SU-DHL-6 (cell line): ENCODE data around the gene ERMN.

Experiments
- CTCF ChIP-seq: fragments of 200-600 bp; sonication (generic); IDR thresholded peaks from one replicate; pipeline ENCODE4 v1.5.1; 2017; ENCODE audit warnings: antibody characterized with exemption, mild to moderate bottlenecking, low read length, moderate library complexity; ENCODE audit not compliant: insufficient read depth, poor library complexity, severe bottlenecking
- EZH2phosphoT487 ChIP-seq: fragments of 200-600 bp; sonication (generic), shearing (Covaris generic); conservative IDR thresholded peaks from 2 replicates; pipeline ENCODE4 v1.6.1; 2018; ENCODE audit warnings: mild to moderate bottlenecking, antibody characterized with exemption, low read length, moderate library complexity, mixed read lengths

- TF ChIP-seq CTCF (no peak), EZH2phosphoT487 (no peak)
These were observed 44.3 kb downstream of the ERMN start for GRCh38 chr2:157281316-157281715.
